Lower lobe of right lung (tissue), 2 donors: ENCODE results near the gene GALNS. TPM values are rescaled to one million over a fixed set of nuclear protein-coding genes. Genes with fewer than 3 reads are reported as not detected.
A peak's percentile ranks its signal among the peaks of the same experiment; 100 is the strongest.

Experiments
- ATAC-seq, 2 donors: fragments of 200-7000 bp; cut with Tn5 transposase; one replicate each; pipeline ENCODE4 v1.9.1; 2020 to 2022; ENCODE audit warnings: mild to moderate bottlenecking in 2 of 2, moderate library complexity in 2 of 2
- DNase-seq: peaks from one replicate; pipeline ENCODE4 v3.0.0-alpha.2; 2020
- H3K27ac ChIP-seq: fragments of 200-600 bp; one replicate; pipeline ENCODE4 v1.8.0; 2022
- H3K27me3 ChIP-seq: fragments of 200-600 bp; one replicate; pipeline ENCODE4 v1.8.0; 2022; ENCODE audit warnings: low read depth
- H3K36me3 ChIP-seq: fragments of 200-600 bp; one replicate; pipeline ENCODE4 v1.8.0; 2022; ENCODE audit warnings: mild to moderate bottlenecking
- H3K4me1 ChIP-seq: fragments of 200-600 bp; one replicate; pipeline ENCODE4 v1.8.0; 2022
- H3K4me3 ChIP-seq: fragments of 200-600 bp; one replicate; pipeline ENCODE4 v1.8.0; 2022; ENCODE audit warnings: mild to moderate bottlenecking
- H3K9me3 ChIP-seq: fragments of 200-600 bp; one replicate; pipeline ENCODE4 v1.8.0; 2022
- intact Hi-C: fragments of 100-400 bp; cut with DNase I; formaldehyde crosslinking; loops from one replicate; pipeline ENCODE4 v1.11.0; 2022
- total RNA-seq: library from RNA; stranded (reverse); fragmentation: NEBNext Ultra II Directional; extraction: Animal tissue kit (Norgen Biotek cat#: 25700); gene quantifications from one replicate; pipeline ENCODE4 v1.2.1, GENCODE V29; 2021
- TF ChIP-seq, protein P1 (sequence below): fragments of 200-600 bp; IDR thresholded peaks from one replicate; pipeline ENCODE4 v1.8.0; 2022; ENCODE audit warnings: antibody characterized with exemption, mild to moderate bottlenecking
- donor health status: DM: no; HTN: yes; CAD: no; lungs with severe emphysema.

GALNS gene
- total RNA-seq, 1 donor from 2014 or later = 48.5 TPM

DNA sequence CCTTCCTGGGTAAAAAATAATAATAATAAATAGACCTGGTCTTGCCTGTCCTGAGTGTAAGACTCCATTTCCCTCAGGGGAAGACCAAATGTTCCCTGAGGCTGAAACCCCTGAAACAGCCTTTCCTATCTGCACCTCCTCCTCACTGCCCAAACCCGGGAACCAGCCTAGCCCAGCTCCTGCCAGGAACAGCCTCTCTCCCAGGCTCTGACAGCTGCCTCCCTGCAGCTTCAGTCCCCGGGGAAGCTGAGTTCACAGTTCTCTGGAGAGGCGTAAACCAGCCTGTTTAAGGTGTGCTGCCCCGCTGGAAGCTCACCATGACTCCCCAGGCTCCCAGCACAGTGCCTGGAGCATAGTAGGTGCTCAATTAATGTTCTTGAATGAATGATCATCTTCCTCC lies 60.5 kb downstream of the GALNS start:
- Histone ChIP-seq H3K4me3 (no peak overlapping the region), H3K36me3 (no peaks in the 10 kb centered on the region), H3K27me3 (no peaks in the 10 kb centered on the region), H3K9me3 (no peaks in the 10 kb centered on the region), H3K4me1 (peaks cover 26% of the 10 kb centered on the region), H3K27ac (no peak overlapping the region)
- ATAC-seq = no peak
- TF ChIP-seq, protein P1, sequence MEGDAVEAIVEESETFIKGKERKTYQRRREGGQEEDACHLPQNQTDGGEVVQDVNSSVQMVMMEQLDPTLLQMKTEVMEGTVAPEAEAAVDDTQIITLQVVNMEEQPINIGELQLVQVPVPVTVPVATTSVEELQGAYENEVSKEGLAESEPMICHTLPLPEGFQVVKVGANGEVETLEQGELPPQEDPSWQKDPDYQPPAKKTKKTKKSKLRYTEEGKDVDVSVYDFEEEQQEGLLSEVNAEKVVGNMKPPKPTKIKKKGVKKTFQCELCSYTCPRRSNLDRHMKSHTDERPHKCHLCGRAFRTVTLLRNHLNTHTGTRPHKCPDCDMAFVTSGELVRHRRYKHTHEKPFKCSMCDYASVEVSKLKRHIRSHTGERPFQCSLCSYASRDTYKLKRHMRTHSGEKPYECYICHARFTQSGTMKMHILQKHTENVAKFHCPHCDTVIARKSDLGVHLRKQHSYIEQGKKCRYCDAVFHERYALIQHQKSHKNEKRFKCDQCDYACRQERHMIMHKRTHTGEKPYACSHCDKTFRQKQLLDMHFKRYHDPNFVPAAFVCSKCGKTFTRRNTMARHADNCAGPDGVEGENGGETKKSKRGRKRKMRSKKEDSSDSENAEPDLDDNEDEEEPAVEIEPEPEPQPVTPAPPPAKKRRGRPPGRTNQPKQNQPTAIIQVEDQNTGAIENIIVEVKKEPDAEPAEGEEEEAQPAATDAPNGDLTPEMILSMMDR = no peak
- DNase-seq = no peak
- intact Hi-C loops = no loop called here

DNA sequence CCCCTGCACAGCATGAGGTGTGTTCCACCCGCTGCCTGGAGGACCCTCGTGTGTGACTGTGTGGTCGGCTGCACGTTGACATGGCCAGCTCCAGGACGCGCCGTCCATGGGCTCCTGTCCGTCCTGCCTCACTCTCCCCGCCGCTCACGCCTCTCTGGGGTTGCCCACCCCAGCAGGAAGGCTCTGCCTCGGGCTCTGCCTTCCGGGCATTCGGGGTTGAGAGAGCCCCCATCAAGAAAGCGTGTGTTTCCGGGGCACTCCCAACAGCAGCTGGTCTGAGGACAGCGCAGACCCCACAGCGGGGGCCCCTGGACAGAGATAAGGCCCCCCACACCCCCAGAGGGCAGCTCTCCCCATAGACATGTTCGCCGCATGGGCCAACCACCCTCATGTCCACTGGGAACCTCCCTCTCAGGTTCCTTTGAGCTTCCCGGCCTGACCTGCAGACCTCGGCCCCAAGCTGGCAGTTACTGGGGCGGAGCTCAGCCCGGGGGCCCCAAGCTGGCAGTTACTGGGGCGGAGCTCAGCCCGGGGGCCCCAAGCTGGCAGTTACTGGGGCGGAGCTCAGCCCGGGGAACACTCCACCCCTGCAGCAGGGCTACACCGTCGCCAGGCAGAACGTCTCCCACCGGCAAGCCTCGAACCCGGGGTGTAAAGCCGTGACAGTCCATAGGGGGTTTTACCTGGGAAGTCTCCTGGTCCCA lies 63.3 kb downstream of the GALNS start:
- no peak for ATAC-seq
- TF ChIP-seq, protein P1 = no peak
- no peaks in the 10 kb centered on the region for H3K27me3 ChIP-seq
- H3K4me3 ChIP-seq = no peak overlapping the region
- H3K36me3 ChIP-seq = no peaks in the 10 kb centered on the region
- DNase-seq = no peak
- H3K9me3 ChIP-seq = no peaks in the 10 kb centered on the region
- no peak overlapping the region for H3K27ac ChIP-seq
- peaks cover 40% of the 10 kb centered on the region for H3K4me1 ChIP-seq
- intact Hi-C loops = no loop called here

DNA sequence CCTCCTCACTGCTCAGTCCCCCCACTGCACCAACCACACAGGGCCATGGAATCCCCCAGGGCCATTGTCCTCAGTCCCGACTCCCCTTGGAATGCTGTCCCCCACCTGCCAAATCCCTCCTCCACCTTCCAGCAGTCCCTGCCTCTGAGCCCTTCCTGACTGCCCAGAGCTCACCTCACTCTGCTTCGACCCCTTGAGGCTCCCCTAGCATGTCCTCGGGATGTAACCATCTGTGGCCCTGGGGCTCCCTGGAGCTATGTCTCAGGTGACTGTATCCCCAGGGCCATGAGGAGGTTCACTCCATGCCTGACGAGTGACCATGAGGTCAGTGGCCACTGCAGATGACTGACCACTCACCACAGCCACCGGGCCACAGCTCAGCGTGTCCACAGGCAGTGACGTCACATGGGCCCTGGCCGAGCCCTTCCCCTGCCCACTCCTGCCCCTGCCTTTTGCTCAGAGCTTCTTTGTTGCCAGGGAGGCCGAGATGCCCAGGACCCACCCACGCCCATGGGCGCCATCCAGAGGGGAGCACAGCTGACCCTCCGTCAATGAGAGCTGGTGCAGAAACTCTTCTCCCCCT lies 64.0 kb downstream of the GALNS start:
- Histone ChIP-seq H3K27ac (no peak overlapping the region), H3K4me3 (no peak overlapping the region), H3K4me1 (peaks cover 40% of the 10 kb centered on the region), H3K27me3 (no peaks in the 10 kb centered on the region), H3K9me3 (no peaks in the 10 kb centered on the region), H3K36me3 (no peaks in the 10 kb centered on the region)
- ATAC-seq (peak in 1 of 2 donors; percentile 14), DNase-seq (no peak)
- TF ChIP-seq, protein P1 = no peak
- intact Hi-C loops = no loop called here

DNA sequence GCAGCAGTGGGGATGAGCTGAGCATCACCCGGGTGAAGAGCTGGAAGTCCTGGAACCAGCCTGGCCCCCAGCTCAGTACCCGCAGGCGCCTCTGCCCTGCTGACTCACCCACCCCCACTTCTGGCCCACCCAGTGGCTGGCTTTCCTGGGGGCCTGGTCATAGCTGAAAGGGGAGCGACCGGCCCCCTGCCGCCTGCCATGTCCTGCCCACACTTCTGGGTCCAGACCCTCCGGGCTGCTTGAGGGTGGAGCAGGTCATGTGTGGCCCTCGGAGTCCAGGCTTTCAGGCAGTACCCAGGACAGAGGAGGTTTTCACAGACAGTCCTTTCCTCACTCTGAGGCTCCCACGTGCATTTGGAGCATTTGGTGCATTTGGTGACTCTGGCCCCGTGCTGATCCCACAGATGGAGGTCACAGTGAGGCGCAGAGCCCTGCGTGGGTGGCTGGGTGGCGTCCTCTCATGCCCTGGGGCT lies 64.6 kb downstream of the GALNS start:
- H3K9me3 ChIP-seq = no peaks in the 10 kb centered on the region
- no peak overlapping the region for H3K4me3 ChIP-seq
- no peak overlapping the region for H3K27ac ChIP-seq
- no peaks in the 10 kb centered on the region for H3K36me3 ChIP-seq
- H3K4me1 ChIP-seq = peaks cover 40% of the 10 kb centered on the region
- DNase-seq = no peak
- peak in 1 of 2 donors; percentile 31 for ATAC-seq
- intact Hi-C loops = no loop called here
- no peaks in the 10 kb centered on the region for H3K27me3 ChIP-seq
- TF ChIP-seq, protein P1 = no peak

DNA sequence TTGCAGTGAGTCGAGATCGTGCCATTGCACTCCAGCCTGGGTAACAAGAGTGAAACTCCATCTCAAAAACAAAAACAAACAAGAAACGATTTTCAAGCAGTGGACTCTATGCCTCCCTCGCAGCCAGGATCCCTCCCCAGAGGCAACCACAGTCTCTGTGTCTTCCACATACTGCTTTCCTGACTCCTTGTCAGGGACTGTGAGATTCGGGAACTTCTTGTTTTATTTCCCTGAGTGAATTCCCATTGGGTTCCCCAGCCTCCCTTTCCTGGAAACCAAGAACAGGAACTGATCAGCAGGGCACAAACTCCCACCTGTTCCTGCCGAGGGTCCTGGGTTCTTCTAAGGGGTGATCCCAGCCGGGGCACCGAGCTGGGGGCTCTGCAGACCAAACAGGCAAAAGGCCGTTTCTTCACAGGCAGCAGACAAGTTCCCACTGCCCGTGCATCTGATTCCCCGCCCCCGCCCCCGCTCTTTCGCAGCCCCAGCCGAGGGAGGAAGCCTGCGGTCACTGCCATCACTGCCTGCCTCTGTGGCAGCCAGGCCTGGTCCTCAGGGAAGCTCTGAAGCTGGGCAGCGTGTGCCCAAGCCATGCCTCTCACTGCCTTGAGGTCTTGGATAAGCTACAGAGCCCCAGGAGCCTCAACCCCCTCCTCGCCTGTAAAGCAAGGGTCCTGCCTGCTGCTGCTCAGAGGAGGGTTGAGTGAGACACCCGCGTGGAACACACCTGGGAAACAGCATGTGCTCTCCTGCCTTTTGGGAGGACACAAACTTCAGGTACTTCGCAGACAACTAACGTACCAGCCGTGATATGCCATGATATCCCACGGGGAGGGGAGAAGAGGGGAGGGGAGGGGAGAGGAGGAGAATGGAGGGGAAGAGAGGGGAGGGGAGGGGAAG lies 66.2 kb downstream of the GALNS start:
- Histone ChIP-seq H3K4me3 (peak overlapping the region; percentile 22), H3K27ac (peak overlapping the region; percentile 69), H3K4me1 (peaks cover 43% of the 10 kb centered on the region), H3K27me3 (no peaks in the 10 kb centered on the region), H3K36me3 (no peaks in the 10 kb centered on the region), H3K9me3 (no peaks in the 10 kb centered on the region)
- DNase-seq (peak; percentile 83), ATAC-seq (peak; percentile 71 to 73)
- intact Hi-C loops = no loop called here
- TF ChIP-seq, protein P1 = no peak
